ENCODE data around the gene HOXA3.

HOXA3 gene

GRCh38 chr7:27116031-27116961, 36.1 kb downstream of the HOXA3 start:
- Histone ChIP-seq H3K4me1 (no peaks in the 10 kb centered on the region), H3K9me3 (replicated peaks in 1 of 11) (peaks cover 0 to 6% (median 0%) of the 10 kb centered on the region in 11 experiments; a peak in 3 of 22 replicates), H3K27ac (no peak overlapping the region), H3K36me3 (no peaks in the 10 kb centered on the region), H3K4me2 (no peak overlapping the region), H3K27me3 (no peaks in the 10 kb centered on the region), H4K20me1 (no peaks in the 10 kb centered on the region), H3K4me3 (no peak overlapping the region), H3K9ac (no peak overlapping the region)
- TF ChIP-seq Cebpa-rat (IDR thresholded peaks at IDR 0.05): no peak

GRCh38 chr7:27115221-27116026, 37.0 kb downstream of the HOXA3 start:
- Histone ChIP-seq H3K4me1 (no peaks in the 10 kb centered on the region), H4K20me1 (no peaks in the 10 kb centered on the region), H3K27ac (no peak overlapping the region), H3K4me2 (no peak overlapping the region), H3K4me3 (no peak overlapping the region), H3K36me3 (no peaks in the 10 kb centered on the region), H3K9me3 (replicated peaks in 1 of 11) (peaks cover 2 to 14% (median 5%) of the 10 kb centered on the region in 11 experiments; a peak in 17 of 22 replicates), H3K27me3 (no peaks in the 10 kb centered on the region), H3K9ac (no peak overlapping the region)
- TF ChIP-seq Cebpa-rat (IDR thresholded peaks at IDR 0.05): no peak

GRCh38 chr7:27114881-27115220, 37.5 kb downstream of the HOXA3 start:
- no peaks in the 10 kb centered on the region for H3K27me3 ChIP-seq
- TF ChIP-seq Cebpa-rat (IDR thresholded peaks at IDR 0.05): no peak
- no peak overlapping the region for H3K4me3 ChIP-seq
- H4K20me1 ChIP-seq: no peaks in the 10 kb centered on the region
- H3K9me3 ChIP-seq (replicated peaks in 1 of 11): peaks cover 5 to 20% (median 9%) of the 10 kb centered on the region in 11 experiments; a peak in 17 of 22 replicates
- no peaks in the 10 kb centered on the region for H3K36me3 ChIP-seq
- no peak overlapping the region for H3K27ac ChIP-seq
- H3K4me2 ChIP-seq: no peak overlapping the region
- no peak overlapping the region for H3K9ac ChIP-seq
- H3K4me1 ChIP-seq: no peaks in the 10 kb centered on the region

GRCh38 chr7:27113991-27114769, 38.2 kb downstream of the HOXA3 start:
- H3K4me1 ChIP-seq: no peaks in the 10 kb centered on the region
- no peak for TF ChIP-seq Cebpa-rat (IDR thresholded peaks at IDR 0.05)
- no peaks in the 10 kb centered on the region for H3K27me3 ChIP-seq
- H3K4me3 ChIP-seq: no peak overlapping the region
- H3K36me3 ChIP-seq: no peaks in the 10 kb centered on the region
- no peak overlapping the region for H3K9ac ChIP-seq
- H3K27ac ChIP-seq: no peak overlapping the region
- H3K9me3 ChIP-seq (replicated peaks in 1 of 11): peaks cover 5 to 27% (median 15%) of the 10 kb centered on the region in 11 experiments; a peak in 18 of 22 replicates
- H3K4me2 ChIP-seq: no peak overlapping the region
- no peaks in the 10 kb centered on the region for H4K20me1 ChIP-seq

GRCh38 chr7:27112955-27113949, 39.1 kb downstream of the HOXA3 start:
- no peak overlapping the region for H3K27ac ChIP-seq
- no peak overlapping the region for H3K4me2 ChIP-seq
- no peaks in the 10 kb centered on the region for H4K20me1 ChIP-seq
- peaks cover 5 to 36% (median 24%) of the 10 kb centered on the region in 11 experiments; a peak in 20 of 22 replicates for H3K9me3 ChIP-seq (replicated peaks in 1 of 11)
- no peaks in the 10 kb centered on the region for H3K36me3 ChIP-seq
- no peak for TF ChIP-seq Cebpa-rat (IDR thresholded peaks at IDR 0.05)
- H3K4me3 ChIP-seq: no peak overlapping the region
- no peaks in the 10 kb centered on the region for H3K4me1 ChIP-seq
- no peak overlapping the region for H3K9ac ChIP-seq
- no peaks in the 10 kb centered on the region for H3K27me3 ChIP-seq

GRCh38 chr7:27112361-27112760, 40.0 kb downstream of the HOXA3 start:
- H3K27ac ChIP-seq: no peak overlapping the region
- H3K4me2 ChIP-seq: no peak overlapping the region
- H3K9ac ChIP-seq: no peak overlapping the region
- no peaks in the 10 kb centered on the region for H4K20me1 ChIP-seq
- H3K9me3 ChIP-seq (replicated peaks in 1 of 11): peaks cover 12 to 45% (median 33%) of the 10 kb centered on the region in 11 experiments; a peak in 20 of 22 replicates
- no peak overlapping the region for H3K4me3 ChIP-seq
- TF ChIP-seq Cebpa-rat (IDR thresholded peaks at IDR 0.05): no peak
- no peaks in the 10 kb centered on the region for H3K4me1 ChIP-seq
- H3K36me3 ChIP-seq: no peaks in the 10 kb centered on the region
- no peaks in the 10 kb centered on the region for H3K27me3 ChIP-seq

GRCh38 chr7:27111751-27112277, 40.6 kb downstream of the HOXA3 start:
- no peak overlapping the region for H3K27ac ChIP-seq
- no peak overlapping the region for H3K9ac ChIP-seq
- no peaks in the 10 kb centered on the region for H3K4me1 ChIP-seq
- no peak for TF ChIP-seq Cebpa-rat (IDR thresholded peaks at IDR 0.05)
- no peak overlapping the region for H3K4me3 ChIP-seq
- H3K36me3 ChIP-seq: no peaks in the 10 kb centered on the region
- H3K4me2 ChIP-seq: no peak overlapping the region
- H4K20me1 ChIP-seq: no peaks in the 10 kb centered on the region
- no peaks in the 10 kb centered on the region for H3K27me3 ChIP-seq
- peaks cover 15 to 50% (median 37%) of the 10 kb centered on the region in 11 experiments; a peak in 21 of 22 replicates for H3K9me3 ChIP-seq (replicated peaks in 1 of 11)

All from BLaER1 treated with 17β-estradiol and CSF1 and Interleukin-3, amounts not matched to agents 10 nM and 100 nM (cell line).